ENCODE measurements around the gene UGT1A5.
A peak's percentile ranks its signal among the peaks of the same experiment; 100 is the strongest.

GRCh38 chr2:233711312-233712008 lies 1.2 kb upstream of the UGT1A5 start:
- TF ChIP-seq EP300 (conservative IDR thresholded peaks at IDR 0.05; ENCODE audit: poor library complexity, severe bottlenecking) (no peak), EZH2 (IDR thresholded peaks at IDR 0.05; ENCODE audit: borderline replicate concordance, insufficient read depth, low read length, poor library complexity, severe bottlenecking) (no peak), TAF1 (IDR thresholded peaks at IDR 0.05; ENCODE audit: low read depth) (no peak), REST (IDR thresholded peaks at IDR 0.05; ENCODE audit: borderline replicate concordance) (no peak), RAD21 (conservative IDR thresholded peaks at IDR 0.05) (no peak), POLR2AphosphoS5 (IDR thresholded peaks at IDR 0.05) (no peak)
- TF ChIP-seq, protein P1, sequence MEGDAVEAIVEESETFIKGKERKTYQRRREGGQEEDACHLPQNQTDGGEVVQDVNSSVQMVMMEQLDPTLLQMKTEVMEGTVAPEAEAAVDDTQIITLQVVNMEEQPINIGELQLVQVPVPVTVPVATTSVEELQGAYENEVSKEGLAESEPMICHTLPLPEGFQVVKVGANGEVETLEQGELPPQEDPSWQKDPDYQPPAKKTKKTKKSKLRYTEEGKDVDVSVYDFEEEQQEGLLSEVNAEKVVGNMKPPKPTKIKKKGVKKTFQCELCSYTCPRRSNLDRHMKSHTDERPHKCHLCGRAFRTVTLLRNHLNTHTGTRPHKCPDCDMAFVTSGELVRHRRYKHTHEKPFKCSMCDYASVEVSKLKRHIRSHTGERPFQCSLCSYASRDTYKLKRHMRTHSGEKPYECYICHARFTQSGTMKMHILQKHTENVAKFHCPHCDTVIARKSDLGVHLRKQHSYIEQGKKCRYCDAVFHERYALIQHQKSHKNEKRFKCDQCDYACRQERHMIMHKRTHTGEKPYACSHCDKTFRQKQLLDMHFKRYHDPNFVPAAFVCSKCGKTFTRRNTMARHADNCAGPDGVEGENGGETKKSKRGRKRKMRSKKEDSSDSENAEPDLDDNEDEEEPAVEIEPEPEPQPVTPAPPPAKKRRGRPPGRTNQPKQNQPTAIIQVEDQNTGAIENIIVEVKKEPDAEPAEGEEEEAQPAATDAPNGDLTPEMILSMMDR (IDR thresholded peaks at IDR 0.05; ENCODE audit: poor library complexity, severe bottlenecking): peak; percentile 32

All from neural cell (in vitro differentiated cells).